ENCODE results near the gene DIPK1A. TPM values are rescaled to one million over a fixed set of nuclear protein-coding genes. Genes with fewer than 3 reads are reported as not detected.

The DIPK1A gene
- total and polyA plus RNA-seq, 2 donors (not counting 1 experiment from before 2014, with no cell fraction given) = 19.7 to 85.7 TPM

DNA sequence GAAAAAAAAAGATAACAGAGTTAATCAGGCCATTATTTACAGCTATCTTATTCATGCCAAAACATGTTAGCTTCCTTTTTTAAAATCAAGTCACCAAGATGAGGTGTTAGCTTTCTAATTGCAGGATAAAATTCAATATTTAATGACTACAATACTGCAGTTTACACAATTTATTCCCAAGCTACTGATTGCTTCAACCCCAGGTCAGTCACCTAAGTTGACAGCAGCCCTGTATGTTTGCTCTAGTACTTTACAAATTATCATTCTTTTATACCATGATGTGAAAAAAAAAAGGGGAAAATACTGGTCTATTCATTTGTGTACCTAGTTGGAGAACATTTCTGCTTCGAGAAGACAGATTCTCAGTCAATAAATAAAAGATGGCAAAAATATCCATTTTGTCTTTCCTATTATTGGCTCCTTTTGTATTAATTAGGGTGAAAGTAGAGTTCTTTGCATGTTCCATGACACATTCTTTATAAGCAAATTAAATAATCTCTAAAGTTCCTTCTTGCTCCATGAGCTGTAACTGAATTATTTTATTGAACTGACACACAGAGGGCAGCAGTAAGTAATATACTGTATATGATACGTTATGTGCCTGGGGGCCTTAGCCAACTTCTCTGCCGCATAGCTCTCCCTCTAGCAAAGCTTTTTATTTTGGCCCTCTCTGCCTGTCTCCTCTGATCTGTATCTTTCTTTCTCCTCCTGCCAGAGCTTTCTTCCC lies 48.0 kb downstream of the DIPK1A start:
- H3K79me2 ChIP-seq (ENCODE audit: control insufficient read depth, insufficient read depth, low read length) = no peaks in the 10 kb centered on the region
- peaks cover 20% of the 10 kb centered on the region for H3K4me1 ChIP-seq (ENCODE audit: control insufficient read depth, extremely low read depth, insufficient read depth, low read length)
- no peaks in the 10 kb centered on the region for H4K20me1 ChIP-seq (ENCODE audit: control insufficient read depth, extremely low read depth, insufficient read depth, low read length)
- H2AFZ ChIP-seq (ENCODE audit: low read length) = no peak overlapping the region
- no peak for TF ChIP-seq CTCF (conservative IDR thresholded peaks at IDR 0.05 in 1 of 2, IDR thresholded peaks at IDR 0.05 in 1 of 2; ENCODE audit: low read depth in 1 of 2, low read length in 2 of 2)
- no peak for TF ChIP-seq EZH2 (IDR thresholded peaks at IDR 0.05; ENCODE audit: low read length, missing control alignments)
- no peak overlapping the region for H3K4me3 ChIP-seq (replicated peaks in 1 of 4; ENCODE audit: control extremely low read depth in 1 of 4, insufficient read depth in 1 of 4, low read depth in 3 of 4, low read length in 4 of 4)
- H3K9me3 ChIP-seq (ENCODE audit: control insufficient read depth, insufficient read depth, low read depth, low read length) = no peaks in the 10 kb centered on the region
- no peak overlapping the region for H3K27ac ChIP-seq (ENCODE audit: insufficient read depth, low read length)
- H3K4me2 ChIP-seq (ENCODE audit: extremely low read depth, insufficient read depth, low read length) = no peak overlapping the region
- H3K36me3 ChIP-seq (ENCODE audit: control insufficient read depth, insufficient read depth, low read length) = no peaks in the 10 kb centered on the region
- no peaks in the 10 kb centered on the region for H3K27me3 ChIP-seq (ENCODE audit: control insufficient read depth, insufficient read depth, low read length)
- H3K9ac ChIP-seq (ENCODE audit: insufficient read depth, low read length) = no peak overlapping the region
- no peak for DNase-seq (ENCODE audit: low read depth in 2 of 2)

GRCh38 chr1:92910081-92910480 lies 51.2 kb downstream of the DIPK1A start:
- H3K27ac ChIP-seq (ENCODE audit: insufficient read depth, low read length) = no peak overlapping the region
- no peak overlapping the region for H3K4me2 ChIP-seq (ENCODE audit: extremely low read depth, insufficient read depth, low read length)

GRCh38 chr1:92909321-92909720 lies 51.9 kb downstream of the DIPK1A start:
- Histone ChIP-seq H2AFZ (ENCODE audit: low read length) (no peak overlapping the region), H3K4me3 (replicated peaks in 1 of 4; ENCODE audit: control extremely low read depth in 1 of 4, insufficient read depth in 1 of 4, low read depth in 3 of 4, low read length in 4 of 4) (no peak overlapping the region), H3K9ac (ENCODE audit: insufficient read depth, low read length) (no peak overlapping the region)

More at GRCh38 chr1:92910081-92910480, 51.2 kb downstream of the DIPK1A start:
- Histone ChIP-seq H3K79me2 (ENCODE audit: control insufficient read depth, insufficient read depth, low read length) (no peaks in the 10 kb centered on the region), H2AFZ (ENCODE audit: low read length) (no peak overlapping the region), H3K36me3 (ENCODE audit: control insufficient read depth, insufficient read depth, low read length) (no peaks in the 10 kb centered on the region), H3K9ac (ENCODE audit: insufficient read depth, low read length) (no peak overlapping the region), H3K4me1 (ENCODE audit: control insufficient read depth, extremely low read depth, insufficient read depth, low read length) (peaks cover 14% of the 10 kb centered on the region), H3K9me3 (ENCODE audit: control insufficient read depth, insufficient read depth, low read depth, low read length) (no peaks in the 10 kb centered on the region), H4K20me1 (ENCODE audit: control insufficient read depth, extremely low read depth, insufficient read depth, low read length) (no peaks in the 10 kb centered on the region), H3K27me3 (ENCODE audit: control insufficient read depth, insufficient read depth, low read length) (no peaks in the 10 kb centered on the region), H3K4me3 (replicated peaks in 1 of 4; ENCODE audit: control extremely low read depth in 1 of 4, insufficient read depth in 1 of 4, low read depth in 3 of 4, low read length in 4 of 4) (no peak overlapping the region)
- DNase-seq (ENCODE audit: low read depth in 2 of 2) = peak in 1 of 2 donors; percentile 62
- no peak for TF ChIP-seq EZH2 (IDR thresholded peaks at IDR 0.05; ENCODE audit: low read length, missing control alignments)
- TF ChIP-seq CTCF (conservative IDR thresholded peaks at IDR 0.05 in 1 of 2, IDR thresholded peaks at IDR 0.05 in 1 of 2; ENCODE audit: low read depth in 1 of 2, low read length in 2 of 2) = no peak

More at GRCh38 chr1:92909321-92909720, 51.9 kb downstream of the DIPK1A start:
- Histone ChIP-seq H3K79me2 (ENCODE audit: control insufficient read depth, insufficient read depth, low read length) (no peaks in the 10 kb centered on the region), H3K36me3 (ENCODE audit: control insufficient read depth, insufficient read depth, low read length) (no peaks in the 10 kb centered on the region), H3K27me3 (ENCODE audit: control insufficient read depth, insufficient read depth, low read length) (no peaks in the 10 kb centered on the region), H3K4me1 (ENCODE audit: control insufficient read depth, extremely low read depth, insufficient read depth, low read length) (peaks cover 14% of the 10 kb centered on the region), H4K20me1 (ENCODE audit: control insufficient read depth, extremely low read depth, insufficient read depth, low read length) (no peaks in the 10 kb centered on the region), H3K9me3 (ENCODE audit: control insufficient read depth, insufficient read depth, low read depth, low read length) (no peaks in the 10 kb centered on the region), H3K27ac (ENCODE audit: insufficient read depth, low read length) (no peak overlapping the region), H3K4me2 (ENCODE audit: extremely low read depth, insufficient read depth, low read length) (peak overlapping the region; percentile 17)
- peak; percentile 83 to 94 for DNase-seq (ENCODE audit: low read depth in 2 of 2)
- TF ChIP-seq CTCF (conservative IDR thresholded peaks at IDR 0.05 in 1 of 2, IDR thresholded peaks at IDR 0.05 in 1 of 2; ENCODE audit: low read depth in 1 of 2, low read length in 2 of 2) (no peak), EZH2 (IDR thresholded peaks at IDR 0.05; ENCODE audit: low read length, missing control alignments) (no peak)

All from fibroblast of lung (primary cell).